WI38 (cell line): Measurements from ENCODE around the gene SLC25A48.

ENCODE experiments used
- H3K4me3 ChIP-seq: 2 replicates; pipeline ENCODE4 v1.5.1; 2011; ENCODE audit warnings: low read depth, mild to moderate bottlenecking, control low read depth, low read length
- CTCF ChIP-seq: IDR thresholded peaks from 2 replicates; pipeline ENCODE4 v1.5.1; 2012; ENCODE audit warnings: low read depth, mild to moderate bottlenecking, control low read depth, low read length

SLC25A48 gene

GRCh38 chr5:135826221-135826525 is 8.3 kb upstream of the SLC25A48 start:
- no peak overlapping the region for H3K4me3 ChIP-seq
- no peak for TF ChIP-seq CTCF

GRCh38 chr5:135826994-135827671 is 7.3 kb upstream of the SLC25A48 start:
- no peak overlapping the region for H3K4me3 ChIP-seq
- no peak for TF ChIP-seq CTCF

GRCh38 chr5:135827965-135828781 is 6.3 kb upstream of the SLC25A48 start:
- TF ChIP-seq CTCF = no peak
- H3K4me3 ChIP-seq = no peak overlapping the region

DNA sequence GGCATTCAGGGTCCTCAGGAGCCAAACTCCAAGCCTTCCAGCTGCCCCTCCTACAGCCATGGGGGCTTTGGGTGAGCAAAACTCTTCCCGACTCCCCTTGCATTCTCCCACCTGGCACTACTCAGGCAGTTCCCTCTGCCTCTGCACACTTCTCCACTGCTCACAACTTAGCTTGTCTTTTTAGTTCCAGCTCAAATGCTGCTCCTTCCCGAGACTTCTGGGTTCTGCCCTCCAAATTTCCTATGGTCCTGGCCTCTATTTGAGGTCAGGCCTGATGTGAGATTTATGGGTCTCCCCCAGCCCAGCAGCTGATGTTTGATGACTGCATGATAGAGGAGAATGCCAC is 5.7 kb upstream of the SLC25A48 start:
- no peak for TF ChIP-seq CTCF
- no peak overlapping the region for H3K4me3 ChIP-seq

- no peak for TF ChIP-seq CTCF
- H3K4me3 ChIP-seq = no peak overlapping the region
Measured at GRCh38 chr5:135829179-135829578, 5.3 kb upstream of the SLC25A48 start.

DNA sequence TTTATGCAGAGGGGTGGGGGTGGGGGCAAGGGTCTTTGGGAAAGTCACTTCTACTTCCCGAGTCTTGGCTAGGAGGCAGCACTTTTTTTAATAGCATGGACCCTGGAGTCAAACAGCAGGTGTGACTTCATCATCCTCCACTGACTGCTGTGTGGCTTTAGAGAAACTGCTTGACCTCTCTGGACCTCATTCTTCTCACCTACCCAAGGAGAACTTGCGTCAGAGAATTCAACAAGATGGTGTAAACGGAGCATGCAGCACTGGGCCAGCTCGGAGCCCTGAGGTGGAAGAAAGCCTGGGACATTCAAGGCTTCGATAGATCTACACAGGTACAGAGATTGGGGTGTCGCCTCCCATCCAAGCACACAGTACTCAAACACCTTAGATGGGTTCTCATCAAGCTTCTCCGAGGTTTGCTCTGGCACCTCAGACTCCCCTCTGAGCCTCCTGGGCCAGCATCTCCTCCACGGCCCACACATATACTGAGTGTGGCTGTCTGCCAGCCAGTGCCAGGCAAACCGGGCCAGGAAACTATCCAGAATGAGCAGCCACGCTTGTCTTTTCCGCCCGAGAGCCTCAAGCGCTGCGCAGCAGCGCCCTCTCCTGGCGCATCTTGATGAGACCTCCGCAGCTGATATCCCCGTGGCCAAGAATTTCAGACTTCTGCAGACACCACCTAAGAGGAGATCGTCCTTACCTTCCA is 4.6 kb upstream of the SLC25A48 start:
- peak; percentile 83 for TF ChIP-seq CTCF
- H3K4me3 ChIP-seq = no peak overlapping the region

DNA sequence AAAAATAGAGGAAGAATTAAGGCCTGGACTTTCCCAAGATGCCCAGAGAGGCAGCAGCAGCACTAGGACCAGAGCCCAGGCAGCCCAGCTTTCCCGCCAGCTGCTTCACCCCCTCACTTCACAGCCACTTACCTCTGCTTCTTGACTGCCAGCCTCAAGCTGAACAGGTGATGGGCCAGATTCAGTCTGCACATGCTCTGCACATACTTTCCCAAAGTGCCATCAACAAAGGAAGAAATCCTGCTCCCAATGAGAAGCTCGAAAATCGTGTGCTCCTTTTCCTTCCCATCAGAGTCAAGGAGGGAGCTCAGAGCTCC is 4.1 kb upstream of the SLC25A48 start:
- no peak overlapping the region for H3K4me3 ChIP-seq
- TF ChIP-seq CTCF = no peak
